Stimulated activated CD4-positive, alpha-beta T cell treated with anti-CD3 and anti-CD28 coated beads, TNF-alpha, amount 100 ng/mL, for 24 hours (primary cell): ENCODE results near the gene DPF1.
"Not testable (repeated sequence)": the region's sequence is repeated elsewhere in the genome, so short reads cannot be mapped to it uniquely, and the experiment has no call there.

ENCODE experiments used
- DNase-seq, 3 experiments: peaks; one replicate each; pipeline ENCODE4 v3.0.0-alpha.2; 2020; ENCODE audit warnings: low read depth in 3 of 3

Gene DPF1

GRCh38 chr19:38250821-38251563 is 27.0 kb upstream of the DPF1 start:
- DNase-seq: no peak

DNA sequence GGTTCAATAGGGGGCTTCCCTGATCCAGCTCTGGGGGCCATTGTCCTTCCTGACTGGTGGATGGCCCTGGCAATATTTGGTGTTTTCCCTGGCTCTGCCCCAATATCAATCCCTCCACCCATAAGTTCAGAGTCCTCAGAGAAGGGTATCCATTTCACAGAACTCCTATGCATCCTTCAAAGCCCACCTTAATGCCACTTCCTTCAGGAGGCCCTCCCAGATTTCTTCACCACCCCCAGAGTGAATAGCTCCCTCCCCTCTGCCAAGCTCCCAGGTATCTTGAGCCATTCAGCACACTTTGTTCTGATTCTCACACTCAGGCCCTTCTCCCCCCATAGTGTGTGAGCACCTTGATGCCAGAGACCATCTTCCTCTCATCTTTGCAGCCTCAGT is 26.4 kb upstream of the DPF1 start:
- no peak for DNase-seq

- no peak for DNase-seq
Observed at GRCh38 chr19:38248421-38248820, 24.4 kb upstream of the DPF1 start.

DNA sequence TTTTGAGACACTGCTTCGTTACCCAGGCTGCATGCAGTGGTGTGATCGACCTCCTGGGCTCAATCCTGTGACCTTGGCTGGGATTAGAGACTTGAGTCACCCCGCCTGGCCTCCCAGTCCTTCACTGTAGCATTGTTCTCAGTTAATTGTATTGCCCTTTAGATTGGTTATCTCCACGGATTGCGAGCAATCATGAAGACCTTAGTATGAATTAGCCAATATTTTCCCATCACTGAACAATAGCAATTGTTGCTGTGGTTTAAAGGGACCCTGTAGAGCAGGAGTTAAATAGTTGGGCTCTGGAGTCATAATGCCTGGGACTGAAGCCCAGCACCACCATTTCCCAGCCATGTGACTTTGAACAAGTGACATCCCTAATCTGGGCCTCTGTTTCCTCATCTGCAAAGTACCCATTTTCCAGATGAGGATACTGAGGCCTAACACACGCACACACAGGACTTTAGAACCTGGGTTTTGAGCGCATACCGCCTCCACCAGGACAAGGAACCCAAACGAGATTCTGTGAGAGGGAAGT is 23.8 kb upstream of the DPF1 start:
- no peak for DNase-seq

DNA sequence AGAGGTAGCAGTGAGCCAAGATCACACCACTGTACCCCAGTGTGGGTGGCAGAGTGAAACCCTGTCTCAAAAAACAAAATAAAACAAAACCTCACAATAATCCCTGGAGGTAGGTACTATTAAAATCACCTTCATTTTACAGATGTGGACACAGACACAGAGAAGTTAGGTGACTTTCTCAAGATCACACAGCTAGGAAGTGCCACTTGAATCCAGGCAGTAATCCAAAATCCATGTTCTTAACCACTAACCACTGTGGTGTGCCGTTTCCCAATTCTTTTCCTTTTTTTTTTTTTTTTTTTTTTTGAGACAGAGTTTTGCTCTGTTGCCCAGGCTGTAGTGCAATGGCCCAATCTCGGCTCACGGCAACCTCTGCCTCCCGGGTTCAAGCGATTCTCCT is 23.1 kb upstream of the DPF1 start:
- DNase-seq: no peak

- no peak for DNase-seq
Observed at GRCh38 chr19:38245826-38246498, 21.9 kb upstream of the DPF1 start.

DNA sequence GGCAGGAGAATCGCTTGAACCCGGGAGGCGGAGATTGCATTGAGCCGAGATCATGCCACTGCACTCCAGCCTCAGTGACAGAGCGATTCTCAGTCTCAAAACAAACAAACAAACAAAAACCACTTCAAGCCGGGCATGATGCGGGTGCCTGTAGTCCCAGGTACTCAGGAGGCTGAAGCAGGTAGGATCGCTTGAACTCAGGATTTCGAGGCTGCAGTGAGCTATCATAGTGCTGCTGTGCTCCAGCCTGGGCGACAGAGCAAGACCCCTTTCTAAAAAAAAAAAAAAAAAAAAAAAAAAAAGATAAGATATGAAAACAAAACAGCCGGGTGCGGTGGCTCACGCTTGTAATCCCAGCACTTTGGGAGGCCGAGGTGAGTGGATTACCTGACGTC is 19.3 kb upstream of the DPF1 start:
- DNase-seq: no peak

DNA sequence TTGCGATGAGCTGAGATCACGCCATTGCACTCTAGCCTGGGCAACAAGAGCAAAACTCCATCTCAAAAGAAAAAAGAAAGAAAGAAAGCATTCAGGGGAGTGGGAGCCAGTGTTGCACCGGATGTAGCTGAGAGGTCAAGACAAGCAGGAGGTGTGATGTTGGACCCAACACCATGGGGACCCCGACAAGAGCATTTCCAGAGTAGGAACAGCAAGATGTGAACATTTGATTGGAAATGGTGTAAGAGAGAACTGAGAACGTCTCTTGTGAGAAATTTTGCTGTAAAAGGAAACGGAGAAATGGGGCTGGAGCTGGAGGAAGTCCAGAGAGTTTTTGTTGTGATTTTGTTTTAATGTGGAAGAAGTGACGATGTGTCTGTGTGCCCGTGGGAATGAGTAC is 15.8 kb upstream of the DPF1 start:
- no peak for DNase-seq

GRCh38 chr19:38234615-38235014 is 10.6 kb upstream of the DPF1 start:
- no peak for DNase-seq

DNA sequence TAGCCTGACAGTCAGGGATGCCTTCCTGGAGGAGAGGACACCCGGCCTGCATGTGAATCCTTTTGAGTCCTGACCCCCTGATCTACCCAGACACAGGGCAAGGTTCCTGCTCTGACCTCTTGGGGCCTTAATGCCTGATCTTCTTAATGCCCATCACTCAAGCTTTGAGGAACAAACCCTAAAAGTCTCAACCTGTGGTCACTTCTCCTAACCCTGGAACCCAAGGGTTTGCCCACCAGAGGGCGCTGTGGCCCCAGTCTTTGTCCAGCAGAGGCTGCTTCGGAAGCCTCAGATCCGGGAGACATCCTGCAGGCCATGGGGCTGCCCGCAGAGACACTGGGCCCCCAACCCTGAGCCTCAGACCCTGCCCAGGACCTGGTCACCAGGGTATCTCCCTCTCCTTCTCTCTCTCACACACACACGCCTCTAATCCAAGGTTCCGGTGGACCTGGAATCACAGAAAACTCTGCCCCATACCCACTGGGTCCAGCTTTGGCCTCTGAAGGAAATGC is 9.8 kb upstream of the DPF1 start:
- DNase-seq: peak; percentile 42 to 82 (median 60)

DNA sequence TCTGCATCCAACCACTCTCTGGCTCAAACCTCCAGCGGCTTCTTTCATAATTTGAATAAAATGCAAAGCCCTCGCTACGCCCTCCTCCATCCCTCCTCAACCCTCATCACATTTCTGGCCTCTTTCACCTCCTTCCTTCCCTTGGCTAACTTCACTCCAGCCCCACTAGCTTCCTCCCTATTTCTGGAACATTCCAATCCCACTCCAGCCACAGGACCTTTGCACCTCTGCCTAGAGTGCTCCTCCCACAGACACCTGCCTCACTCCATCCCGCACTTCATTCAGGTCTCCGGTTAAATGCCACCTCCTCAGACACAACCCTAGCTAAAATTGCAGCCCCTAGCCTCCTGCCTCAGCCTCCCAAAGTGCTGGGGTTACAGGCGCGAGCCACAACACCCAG is 7.9 kb upstream of the DPF1 start:
- DNase-seq: no peak

DNA sequence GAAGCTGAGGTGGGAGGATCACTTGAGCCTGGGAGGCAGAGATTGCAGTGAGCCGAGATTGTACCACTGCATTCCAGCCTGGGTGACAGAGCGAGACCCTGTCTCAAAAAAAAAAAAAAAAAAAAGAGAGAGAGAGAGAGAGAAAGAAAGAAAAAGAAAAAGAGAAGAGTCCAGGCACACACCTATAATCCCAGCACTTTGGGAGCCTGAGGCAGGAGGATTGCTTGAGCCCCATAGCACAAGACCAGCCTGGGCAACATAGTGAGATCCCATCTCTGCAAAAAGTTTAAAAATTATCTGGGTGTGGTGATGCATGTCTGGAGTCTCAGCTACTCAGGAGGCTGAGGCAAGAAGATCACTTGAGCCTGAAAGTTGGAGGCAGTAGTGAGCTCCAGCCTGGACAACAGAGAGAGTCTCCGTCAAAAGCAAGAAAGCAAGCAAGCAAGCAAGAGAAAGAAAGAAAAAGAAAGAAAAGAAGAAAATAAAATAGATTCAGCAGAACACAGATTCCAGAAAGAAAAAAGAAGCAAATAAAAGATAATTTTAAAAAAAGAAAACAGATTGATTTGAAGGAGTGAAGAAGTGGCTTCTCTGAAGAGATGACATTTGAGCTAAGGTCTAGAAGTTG is 6.6 kb upstream of the DPF1 start:
- not testable (repeated sequence) for DNase-seq

DNA sequence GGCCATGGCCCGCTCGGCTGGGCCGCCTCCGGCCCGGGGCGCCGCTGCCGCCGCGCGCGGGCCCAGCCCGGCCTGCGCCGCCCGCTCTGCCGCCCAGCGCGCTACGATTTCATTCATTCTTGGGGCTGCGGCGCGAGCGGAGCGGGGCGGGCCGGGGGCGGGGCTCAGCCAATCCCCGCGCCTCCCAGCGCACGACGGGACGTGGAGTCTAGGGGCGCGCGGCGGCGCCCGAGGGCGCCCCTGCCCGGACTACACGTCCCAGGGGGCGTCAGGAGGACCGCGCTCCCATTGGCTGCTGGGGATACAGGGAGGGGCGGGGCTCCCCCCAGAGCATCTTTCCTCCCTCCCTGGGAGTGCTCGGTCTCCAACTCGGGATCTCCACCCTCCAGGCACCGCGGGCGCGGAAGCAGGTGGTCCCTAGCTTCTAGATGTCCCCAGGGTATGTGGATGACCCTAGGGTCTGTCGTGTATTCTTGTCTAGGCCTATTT is 5.6 kb upstream of the DPF1 start:
- peak; percentile 34 to 78 (median 47) for DNase-seq

DNA sequence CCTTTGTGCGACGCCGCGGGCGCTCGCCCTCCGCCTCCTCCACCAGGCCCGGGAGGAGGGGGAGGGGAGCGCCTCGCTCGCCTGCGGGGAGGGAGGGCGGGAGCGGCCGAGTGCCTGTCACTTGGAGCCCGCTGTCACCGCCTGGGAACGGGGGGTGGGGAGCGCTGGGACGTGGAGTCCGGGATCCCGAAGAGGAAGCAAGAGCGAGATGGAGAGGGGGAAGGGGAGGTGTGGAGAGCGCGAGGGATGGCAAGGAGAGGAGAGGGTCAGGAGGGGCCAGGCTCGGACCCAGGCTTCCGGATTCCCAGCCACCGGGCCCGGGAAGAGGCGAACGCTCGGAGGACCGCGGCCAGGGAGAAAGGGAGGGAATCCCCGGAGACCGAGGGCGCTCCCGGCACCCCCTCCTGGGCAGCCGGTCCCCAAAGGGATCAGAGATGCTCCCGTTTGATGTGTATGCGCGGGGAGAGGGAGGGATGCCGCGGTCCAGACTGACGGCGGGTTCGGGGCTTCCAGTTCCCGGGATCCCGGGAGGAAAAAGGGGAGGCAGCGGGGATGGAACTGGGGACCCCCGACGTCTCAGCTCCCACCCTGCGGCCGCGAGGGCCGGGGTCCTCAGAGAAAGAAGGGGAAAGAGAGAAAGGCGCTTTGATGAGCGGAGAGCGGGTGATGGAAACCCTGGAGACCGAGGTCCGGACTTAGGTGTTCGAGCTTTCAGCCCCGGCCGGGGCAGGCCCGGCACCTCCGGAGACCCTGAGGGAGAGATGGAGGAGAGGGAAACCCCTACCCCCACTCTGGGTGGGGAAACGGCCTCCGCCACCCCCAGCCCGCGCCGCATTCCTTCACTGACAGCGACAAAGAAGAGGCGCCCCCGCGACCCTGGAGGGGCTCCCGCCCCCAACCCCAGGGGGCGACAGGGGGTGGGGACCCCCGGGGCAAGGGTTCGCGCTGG is 4.7 kb upstream of the DPF1 start:
- DNase-seq: no peak

DNA sequence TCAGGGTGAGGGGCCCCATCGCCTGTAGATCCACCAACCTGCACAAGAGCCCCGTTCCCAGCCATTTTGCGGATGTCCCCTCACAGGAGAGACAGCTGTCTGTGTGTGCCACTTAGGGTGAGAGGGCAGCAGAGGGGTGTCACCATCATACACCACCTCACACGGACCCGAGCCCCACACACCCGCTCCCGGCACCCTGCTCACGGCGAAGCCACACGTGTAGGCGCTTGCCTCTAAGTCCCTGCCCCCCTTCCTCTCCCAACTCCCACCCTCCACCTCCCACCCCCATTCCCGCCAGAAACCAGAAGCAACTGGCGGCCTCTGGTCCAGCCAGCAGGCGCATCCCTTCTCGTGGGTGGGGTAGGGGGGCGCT is 4.0 kb upstream of the DPF1 start:
- DNase-seq: no peak

DNA sequence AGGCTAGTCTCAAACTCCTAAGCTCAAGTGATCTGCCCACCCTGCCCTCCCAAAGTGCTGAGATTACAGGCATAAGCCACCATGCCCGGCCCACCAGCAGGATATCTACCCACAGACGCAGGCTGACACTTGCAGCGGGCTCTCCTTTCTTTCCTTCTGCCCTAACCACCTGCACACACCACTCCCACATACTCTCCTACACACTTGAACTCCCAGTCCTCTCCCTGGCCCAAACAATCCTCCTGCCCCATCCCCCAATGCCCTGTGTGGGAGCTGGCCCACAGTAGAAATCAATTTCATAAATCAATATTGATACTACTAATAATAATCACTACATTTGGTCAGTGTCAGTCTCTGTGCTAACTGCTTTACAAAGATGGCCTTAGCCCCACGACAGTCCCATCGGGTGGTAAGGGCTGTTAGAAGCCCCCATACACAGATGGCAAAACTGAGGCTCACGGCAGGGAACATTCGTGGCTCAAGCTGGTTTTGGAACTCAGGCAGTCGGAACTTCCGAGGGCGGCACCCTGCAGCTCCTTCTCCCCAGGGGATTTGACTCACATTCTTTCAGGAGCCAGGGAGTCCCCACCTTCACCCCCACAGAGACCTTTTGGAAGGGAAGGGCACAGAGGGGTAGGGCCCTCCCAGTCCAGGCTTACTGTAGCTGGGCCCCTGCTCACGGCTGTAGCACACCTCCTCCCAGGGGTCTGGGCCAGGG is 3.4 kb upstream of the DPF1 start:
- DNase-seq: no peak

DNA sequence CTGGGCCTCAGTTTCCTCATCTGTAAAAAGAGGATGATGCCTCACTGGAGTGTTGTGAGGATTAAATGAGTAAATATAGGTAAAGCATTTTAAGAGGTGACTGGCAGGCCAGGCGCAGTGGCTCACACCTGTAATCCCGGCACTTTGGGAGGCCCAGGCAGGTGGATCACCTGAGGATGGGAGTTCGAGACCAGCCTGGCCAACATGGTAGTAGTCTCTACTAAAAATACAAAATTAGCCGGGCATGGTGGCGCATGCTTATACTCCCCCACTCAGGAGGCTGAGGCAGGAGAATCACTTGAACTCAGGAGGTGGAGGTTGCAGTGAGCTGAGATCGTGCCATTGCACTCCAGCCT is 819 bp upstream of the DPF1 start:
- DNase-seq: not testable (repeated sequence)

DNA sequence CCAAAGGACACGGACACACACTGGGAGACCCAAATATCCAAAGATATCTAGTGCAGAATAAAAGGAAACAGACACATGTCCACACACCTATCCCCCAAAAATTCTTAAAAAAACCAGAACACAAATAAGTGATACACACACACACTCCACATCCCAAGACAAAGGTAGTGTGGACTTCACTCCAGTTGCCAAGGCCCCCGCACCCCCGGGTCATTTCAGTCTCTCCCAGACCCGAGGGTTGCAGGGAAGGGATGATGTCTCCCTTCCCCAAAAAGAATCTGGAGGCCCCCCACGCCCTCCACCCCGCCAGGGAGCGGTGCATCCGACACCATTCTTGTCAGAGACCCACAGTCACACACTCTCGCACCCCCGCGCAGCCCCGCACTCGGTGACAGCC is 407 bp downstream of the DPF1 start:
- no peak for DNase-seq

DNA sequence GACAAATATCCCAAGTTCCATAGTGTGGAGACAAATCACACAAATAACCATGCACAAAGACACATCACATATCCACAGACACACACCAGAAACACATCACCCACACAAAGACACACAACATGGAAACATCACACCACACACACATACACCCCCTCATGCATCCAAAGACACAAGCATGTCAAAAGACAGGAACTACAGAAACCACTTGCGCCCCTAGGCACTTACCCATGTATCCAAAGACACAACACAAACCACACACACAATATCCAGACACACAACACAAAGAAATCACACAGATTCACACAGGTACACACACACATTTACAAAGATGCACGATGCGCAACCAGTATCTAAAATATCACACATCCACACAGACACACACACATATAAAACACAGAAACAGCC is 901 bp downstream of the DPF1 start:
- DNase-seq: no peak

- no peak for DNase-seq
Observed at GRCh38 chr19:38221919-38222830, 1.8 kb downstream of the DPF1 start.
